A673 (cell line): ENCODE results near the gene SCAMP4.

Source experiments
- CTCF ChIP-seq: fragments of 300-800, 200-600 bp; sonication (generic); conservative IDR thresholded peaks from 2 replicates; pipeline ENCODE4 v1.5.1; 2017; ENCODE audit warnings: low read depth, mild to moderate bottlenecking, antibody characterized with exemption, low read length, moderate library complexity, mixed read lengths
- EZH2 ChIP-seq: fragments of 200-600 bp; sonication (generic); IDR thresholded peaks from 2 replicates; pipeline ENCODE4 v1.6.1; 2017; ENCODE audit warnings: borderline replicate concordance, low read depth, mild to moderate bottlenecking, mixed read lengths, antibody characterized with exemption, low read length; ENCODE audit not compliant: poor library complexity, severe bottlenecking

GRCh38 chr19:1888385-1888784 is 16.8 kb upstream of the SCAMP4 start:
- no peak for TF ChIP-seq EZH2
- no peak for TF ChIP-seq CTCF
